Stimulated activated memory B cell treated with anti-CD40 and anti-IgM and Interleukin-4, amounts not matched to agents 10 μg/mL and 1 μg/mL and 100 μg/mL, for 72 hours (primary cell): Measurements from ENCODE around the gene ADGRG7.
"Not testable (repeated sequence)": the region's sequence is repeated elsewhere in the genome, so short reads cannot be mapped to it uniquely, and the experiment has no call there.

Experiments
- ATAC-seq: fragments of 150-1000 bp; cut with Tn5 transposase; 2 replicates; pipeline ENCODE4 v1.10.0; 2021
- H3K27ac Mint-ChIP-seq: one replicate; pipeline ENCODE4 v1.8.0; 2022; ENCODE audit warnings: mild to moderate bottlenecking, mixed read lengths
- H3K27me3 Mint-ChIP-seq: one replicate; pipeline ENCODE4 v1.8.0; 2022; ENCODE audit warnings: mixed read lengths
- H3K36me3 Mint-ChIP-seq: one replicate; pipeline ENCODE4 v1.8.0; 2022; ENCODE audit warnings: mixed read lengths
- H3K4me1 Mint-ChIP-seq: one replicate; pipeline ENCODE4 v1.8.0; 2022; ENCODE audit warnings: mixed read lengths
- H3K4me3 Mint-ChIP-seq: one replicate; pipeline ENCODE4 v1.8.0; 2022; ENCODE audit warnings: mild to moderate bottlenecking, moderate library complexity, mixed read lengths
- H3K9me3 Mint-ChIP-seq: one replicate; pipeline ENCODE4 v1.8.0; 2022; ENCODE audit warnings: mixed read lengths

ADGRG7 gene, protein sequence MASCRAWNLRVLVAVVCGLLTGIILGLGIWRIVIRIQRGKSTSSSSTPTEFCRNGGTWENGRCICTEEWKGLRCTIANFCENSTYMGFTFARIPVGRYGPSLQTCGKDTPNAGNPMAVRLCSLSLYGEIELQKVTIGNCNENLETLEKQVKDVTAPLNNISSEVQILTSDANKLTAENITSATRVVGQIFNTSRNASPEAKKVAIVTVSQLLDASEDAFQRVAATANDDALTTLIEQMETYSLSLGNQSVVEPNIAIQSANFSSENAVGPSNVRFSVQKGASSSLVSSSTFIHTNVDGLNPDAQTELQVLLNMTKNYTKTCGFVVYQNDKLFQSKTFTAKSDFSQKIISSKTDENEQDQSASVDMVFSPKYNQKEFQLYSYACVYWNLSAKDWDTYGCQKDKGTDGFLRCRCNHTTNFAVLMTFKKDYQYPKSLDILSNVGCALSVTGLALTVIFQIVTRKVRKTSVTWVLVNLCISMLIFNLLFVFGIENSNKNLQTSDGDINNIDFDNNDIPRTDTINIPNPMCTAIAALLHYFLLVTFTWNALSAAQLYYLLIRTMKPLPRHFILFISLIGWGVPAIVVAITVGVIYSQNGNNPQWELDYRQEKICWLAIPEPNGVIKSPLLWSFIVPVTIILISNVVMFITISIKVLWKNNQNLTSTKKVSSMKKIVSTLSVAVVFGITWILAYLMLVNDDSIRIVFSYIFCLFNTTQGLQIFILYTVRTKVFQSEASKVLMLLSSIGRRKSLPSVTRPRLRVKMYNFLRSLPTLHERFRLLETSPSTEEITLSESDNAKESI

DNA sequence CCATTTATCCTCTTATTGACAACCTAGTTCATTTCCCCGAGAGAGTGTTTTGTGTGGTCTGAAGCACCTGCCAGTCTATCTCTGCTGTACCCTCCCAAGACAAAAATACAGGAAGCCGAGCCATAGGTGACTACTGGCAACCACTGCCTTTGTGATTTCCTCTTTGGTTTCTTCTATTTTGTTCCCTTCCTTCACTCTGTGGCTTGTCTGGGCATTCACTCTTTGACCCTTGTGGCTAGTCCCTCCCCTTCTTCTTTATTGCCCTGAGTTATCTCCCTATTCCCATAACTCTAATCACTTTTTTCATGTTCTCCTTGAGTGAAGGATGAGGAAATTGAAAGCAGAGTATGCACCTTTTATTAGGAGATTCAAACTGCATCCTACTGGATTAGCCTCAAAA lies at the start of gene ADGRG7:
Gene ADGRG7, plus strand, starts transcription at position 297 of the 400 bp plus-strand sequence. CDS start 256 bp downstream, outside the sequence.
- H3K9me3 Mint-ChIP-seq, result no peaks in the 10 kb centered on the region
- H3K4me3 Mint-ChIP-seq, result no peak within 1 kb of the TSS
- no peak for ATAC-seq
- no peak within 1 kb of the TSS for H3K27ac Mint-ChIP-seq
- H3K36me3 Mint-ChIP-seq, result no peaks in the 10 kb centered on the region
- peaks cover 25% of the 10 kb centered on the region for H3K27me3 Mint-ChIP-seq
- H3K4me1 Mint-ChIP-seq, result peaks cover 26% of the 10 kb centered on the region

- no peak for ATAC-seq
- H3K27me3 Mint-ChIP-seq, result no peaks in the 10 kb centered on the region
Observed at GRCh38 chr3:100560426-100560825, 49.0 kb upstream of the ADGRG7 start.

GRCh38 chr3:100561459-100562158 lies 47.8 kb upstream of the ADGRG7 start:
- Mint-ChIP-seq H3K27ac (no peak overlapping the region), H3K4me3 (no peak overlapping the region), H3K4me1 (no peaks in the 10 kb centered on the region), H3K9me3 (no peaks in the 10 kb centered on the region), H3K36me3 (no peaks in the 10 kb centered on the region), H3K27me3 (no peaks in the 10 kb centered on the region)
- no peak for ATAC-seq

More at GRCh38 chr3:100560426-100560825, 49.0 kb upstream of the ADGRG7 start:
- Mint-ChIP-seq H3K27ac (no peak overlapping the region), H3K4me1 (no peaks in the 10 kb centered on the region), H3K36me3 (no peaks in the 10 kb centered on the region), H3K4me3 (no peak overlapping the region), H3K9me3 (no peaks in the 10 kb centered on the region)

GRCh38 chr3:100562224-100562857 lies 47.1 kb upstream of the ADGRG7 start:
- no peak for ATAC-seq

DNA sequence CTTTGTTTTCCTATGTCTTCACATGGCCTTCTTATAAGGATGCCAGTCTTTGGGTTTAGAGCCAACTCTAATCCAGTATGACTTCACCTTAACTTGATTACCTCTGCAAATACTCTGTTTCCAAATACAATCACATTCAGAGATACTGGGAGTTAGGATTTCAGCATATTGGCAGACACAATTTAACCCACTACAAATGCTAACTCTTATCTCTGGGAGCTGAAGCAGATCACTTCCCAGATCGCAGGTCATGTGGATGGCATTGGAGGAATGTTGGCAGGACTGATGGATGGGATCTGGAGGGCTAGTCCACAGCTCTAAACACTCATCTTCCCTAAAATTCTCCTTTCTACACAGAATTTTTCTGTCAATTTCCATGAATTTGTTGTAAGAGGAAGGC lies 46.2 kb upstream of the ADGRG7 start:
- no peak overlapping the region for H3K27ac Mint-ChIP-seq
- no peak for ATAC-seq
- no peaks in the 10 kb centered on the region for H3K36me3 Mint-ChIP-seq
- no peaks in the 10 kb centered on the region for H3K4me1 Mint-ChIP-seq
- H3K4me3 Mint-ChIP-seq, result no peak overlapping the region
- H3K9me3 Mint-ChIP-seq, result no peaks in the 10 kb centered on the region
- no peaks in the 10 kb centered on the region for H3K27me3 Mint-ChIP-seq

More at GRCh38 chr3:100562224-100562857, 47.1 kb upstream of the ADGRG7 start:
- H3K4me1 Mint-ChIP-seq, result no peaks in the 10 kb centered on the region
- H3K36me3 Mint-ChIP-seq, result no peaks in the 10 kb centered on the region
- no peaks in the 10 kb centered on the region for H3K9me3 Mint-ChIP-seq
- H3K27ac Mint-ChIP-seq, result no peak overlapping the region
- no peaks in the 10 kb centered on the region for H3K27me3 Mint-ChIP-seq
- H3K4me3 Mint-ChIP-seq, result no peak overlapping the region

DNA sequence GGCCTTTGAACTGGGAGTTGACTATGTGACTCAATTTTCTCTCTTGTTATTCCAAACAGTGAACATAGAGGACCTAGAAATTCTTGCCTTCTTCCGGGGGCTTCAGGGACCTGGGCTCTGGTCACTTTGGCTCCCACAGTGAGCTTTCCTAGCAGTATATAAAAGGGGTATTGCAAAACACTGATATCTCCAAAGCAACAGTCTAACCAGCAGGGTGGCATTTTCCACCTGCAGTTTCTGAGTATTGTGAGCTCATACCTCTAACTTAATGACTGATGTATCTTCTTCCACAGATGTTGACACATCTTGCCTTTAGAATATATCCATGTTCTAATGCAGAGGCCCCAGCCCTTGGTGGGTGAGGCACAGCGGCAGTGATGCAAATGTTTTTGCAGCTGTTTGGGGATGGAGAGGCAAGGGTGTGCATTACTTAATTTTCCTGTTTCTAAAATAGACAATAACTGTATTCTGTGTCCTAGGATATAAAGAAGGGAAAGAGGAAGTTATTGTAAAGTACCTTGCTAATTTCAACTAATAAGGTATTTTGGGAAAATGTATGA lies 45.7 kb upstream of the ADGRG7 start:
- no peaks in the 10 kb centered on the region for H3K4me1 Mint-ChIP-seq
- no peaks in the 10 kb centered on the region for H3K27me3 Mint-ChIP-seq
- no peaks in the 10 kb centered on the region for H3K36me3 Mint-ChIP-seq
- H3K9me3 Mint-ChIP-seq, result no peaks in the 10 kb centered on the region
- no peak overlapping the region for H3K27ac Mint-ChIP-seq
- no peak for ATAC-seq
- no peak overlapping the region for H3K4me3 Mint-ChIP-seq

GRCh38 chr3:100570811-100571210 lies 38.6 kb upstream of the ADGRG7 start:
- no peaks in the 10 kb centered on the region for H3K4me1 Mint-ChIP-seq
- no peak for ATAC-seq
- no peak overlapping the region for H3K4me3 Mint-ChIP-seq
- no peaks in the 10 kb centered on the region for H3K36me3 Mint-ChIP-seq
- H3K27me3 Mint-ChIP-seq, result peaks cover 12% of the 10 kb centered on the region
- no peaks in the 10 kb centered on the region for H3K9me3 Mint-ChIP-seq
- no peak overlapping the region for H3K27ac Mint-ChIP-seq

- Mint-ChIP-seq H3K27ac (no peak overlapping the region), H3K4me3 (no peak overlapping the region), H3K9me3 (no peaks in the 10 kb centered on the region), H3K4me1 (no peaks in the 10 kb centered on the region), H3K36me3 (no peaks in the 10 kb centered on the region), H3K27me3 (peaks cover 15% of the 10 kb centered on the region)
- ATAC-seq, result no peak
Observed at GRCh38 chr3:100574536-100574935, 34.9 kb upstream of the ADGRG7 start.

DNA sequence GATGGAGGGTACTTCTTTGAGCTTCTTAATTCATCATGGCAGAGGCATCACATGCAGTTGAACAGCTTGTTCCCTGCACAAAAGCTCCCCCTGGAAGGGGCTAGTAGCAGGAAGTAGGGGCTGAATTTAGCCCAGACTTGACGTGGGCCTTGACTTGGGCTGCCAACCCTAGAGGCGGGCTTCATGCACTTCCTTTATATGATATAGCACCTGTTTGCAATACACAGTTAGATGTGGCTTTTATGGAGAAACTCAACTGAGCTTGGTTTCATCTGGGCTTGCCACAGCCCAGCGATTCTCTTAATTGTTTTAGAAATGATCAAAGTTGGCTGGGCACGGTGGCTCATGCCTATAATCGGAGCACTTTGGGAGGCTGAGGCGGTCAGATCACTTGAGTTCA lies 33.7 kb upstream of the ADGRG7 start:
- Mint-ChIP-seq H3K27ac (no peak overlapping the region), H3K27me3 (peaks cover 27% of the 10 kb centered on the region), H3K9me3 (no peaks in the 10 kb centered on the region), H3K4me1 (no peaks in the 10 kb centered on the region), H3K4me3 (no peak overlapping the region), H3K36me3 (no peaks in the 10 kb centered on the region)
- no peak for ATAC-seq

DNA sequence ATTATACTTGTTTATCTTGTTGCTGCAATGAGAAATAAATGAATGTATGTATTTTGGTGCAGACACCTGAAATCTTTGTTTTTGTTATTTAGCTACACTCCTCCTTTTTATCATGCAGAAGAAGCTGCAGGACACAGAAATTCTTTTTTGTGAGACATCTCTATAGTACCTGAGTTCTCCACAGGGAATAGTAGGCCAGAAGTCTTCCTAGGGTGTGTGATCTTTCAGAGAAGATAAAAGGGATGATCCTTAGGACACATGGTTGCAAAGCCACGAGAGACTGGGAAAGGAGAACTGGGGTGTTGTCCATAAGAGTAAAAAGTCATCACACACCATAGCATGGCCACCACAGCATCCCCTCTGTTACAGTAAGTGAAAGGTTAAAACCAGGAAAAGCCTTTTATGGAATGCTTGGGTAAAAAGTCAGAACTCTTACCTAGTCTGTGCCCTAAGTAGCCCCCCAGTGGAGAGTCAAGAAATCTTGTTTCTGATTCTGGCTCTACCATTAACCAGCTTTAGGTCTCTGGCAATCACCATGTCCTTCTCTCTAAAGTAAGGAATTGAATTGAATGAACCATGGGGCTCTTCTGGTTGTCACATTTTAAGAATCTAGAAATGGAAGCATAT lies 31.9 kb upstream of the ADGRG7 start:
- no peak for ATAC-seq
- H3K4me1 Mint-ChIP-seq, result no peaks in the 10 kb centered on the region
- no peaks in the 10 kb centered on the region for H3K9me3 Mint-ChIP-seq
- no peak overlapping the region for H3K4me3 Mint-ChIP-seq
- H3K36me3 Mint-ChIP-seq, result no peaks in the 10 kb centered on the region
- peaks cover 33% of the 10 kb centered on the region for H3K27me3 Mint-ChIP-seq
- H3K27ac Mint-ChIP-seq, result no peak overlapping the region

DNA sequence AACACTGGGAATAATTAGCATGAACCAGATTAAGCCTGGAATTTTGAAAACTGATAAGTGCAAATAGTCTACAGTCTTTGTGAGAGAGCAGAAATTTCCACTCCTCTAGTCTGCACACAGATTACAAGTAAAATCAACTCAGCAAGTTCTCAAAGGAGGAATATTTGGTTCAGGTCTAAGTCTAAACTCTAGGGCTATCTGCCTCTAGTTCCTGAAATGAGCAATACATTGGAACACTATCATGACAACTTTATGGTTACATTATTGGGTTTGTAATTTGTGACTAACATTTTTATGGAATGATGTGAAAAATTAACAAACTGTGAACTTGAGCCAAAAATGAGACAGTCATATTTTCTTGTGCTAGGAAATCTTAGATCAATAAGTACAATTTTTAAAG lies 30.8 kb upstream of the ADGRG7 start:
- H3K9me3 Mint-ChIP-seq, result no peaks in the 10 kb centered on the region

GRCh38 chr3:100580147-100580546 lies 29.3 kb upstream of the ADGRG7 start:
- Mint-ChIP-seq H3K27me3 (peaks cover 20% of the 10 kb centered on the region), H3K27ac (no peak overlapping the region), H3K36me3 (no peaks in the 10 kb centered on the region), H3K9me3 (no peaks in the 10 kb centered on the region), H3K4me3 (no peak overlapping the region), H3K4me1 (no peaks in the 10 kb centered on the region)
- ATAC-seq, result no peak

More for the DNA sequence above, 30.8 kb upstream of the ADGRG7 start:
- no peak for ATAC-seq
- peaks cover 33% of the 10 kb centered on the region for H3K27me3 Mint-ChIP-seq
- no peaks in the 10 kb centered on the region for H3K4me1 Mint-ChIP-seq
- no peak overlapping the region for H3K27ac Mint-ChIP-seq
- no peaks in the 10 kb centered on the region for H3K36me3 Mint-ChIP-seq
- no peak overlapping the region for H3K4me3 Mint-ChIP-seq

DNA sequence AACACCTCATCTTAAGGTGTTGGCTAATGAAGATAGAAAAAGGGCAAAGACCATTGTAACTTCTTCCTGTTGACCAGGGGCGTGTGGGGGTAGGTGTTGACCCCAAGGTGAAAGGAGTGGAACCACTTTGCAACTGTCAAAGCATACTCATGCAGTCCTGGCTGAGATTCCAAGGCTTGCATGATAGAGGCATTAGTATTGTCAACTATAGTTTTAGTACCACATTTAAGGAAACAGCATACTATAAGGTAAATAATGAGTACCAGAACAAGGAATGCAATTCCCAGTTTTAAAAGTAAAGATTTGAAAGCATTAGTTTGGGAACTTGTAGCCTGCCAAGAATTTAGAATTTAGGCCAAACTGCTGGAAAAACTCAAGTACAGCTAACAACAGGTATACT lies 27.8 kb upstream of the ADGRG7 start:
- peaks cover 20% of the 10 kb centered on the region for H3K27me3 Mint-ChIP-seq
- H3K36me3 Mint-ChIP-seq, result no peaks in the 10 kb centered on the region
- no peaks in the 10 kb centered on the region for H3K9me3 Mint-ChIP-seq
- H3K27ac Mint-ChIP-seq, result no peak overlapping the region
- no peaks in the 10 kb centered on the region for H3K4me1 Mint-ChIP-seq
- H3K4me3 Mint-ChIP-seq, result no peak overlapping the region
- no peak for ATAC-seq

GRCh38 chr3:100582157-100582556 lies 27.2 kb upstream of the ADGRG7 start:
- not testable (repeated sequence) for ATAC-seq, H3K9me3 Mint-ChIP-seq, H3K27ac Mint-ChIP-seq, H3K4me1 Mint-ChIP-seq, H3K4me3 Mint-ChIP-seq, H3K36me3 Mint-ChIP-seq
- peaks cover 20% of the 10 kb centered on the region for H3K27me3 Mint-ChIP-seq
